GM23338 (cell line): ENCODE data around the gene TARBP1. TPM values are rescaled to one million over a fixed set of nuclear protein-coding genes. Genes with fewer than 3 reads are reported as not detected.

Experiments
- ATAC-seq: fragments of 200-7000 bp; cut with Tn5 transposase; 3 replicates; pipeline ENCODE4 v1.9.1; 2020
- DNase-seq: peaks from one replicate; pipeline ENCODE4 v3.0.0-alpha.2; 2015; ENCODE audit warnings: low spot score
- H2AFZ ChIP-seq: fragments of 200-600 bp; sonication (generic); 2 replicates; pipeline ENCODE4 v1.8.0; 2016; ENCODE audit warnings: antibody characterized with exemption, mild to moderate bottlenecking, moderate library complexity
- H3F3A ChIP-seq: fragments of 200-600 bp; sonication (generic); replicated peaks from 2 replicates; pipeline ENCODE4 v1.8.0; 2017; ENCODE audit warnings: antibody characterized with exemption, mixed run types, low read depth
- H3K27ac ChIP-seq: fragments of 200-600 bp; sonication (generic); 2 replicates; pipeline ENCODE4 v1.6.1; 2016; ENCODE audit warnings: low read depth
- H3K27me3 ChIP-seq: fragments of 200-600 bp; sonication (generic); 2 replicates; pipeline ENCODE4 v1.8.0; 2016; ENCODE audit warnings: mild to moderate bottlenecking, mixed run types, moderate library complexity; ENCODE audit not compliant: insufficient read depth
- H3K36me3 ChIP-seq: fragments of 200-600 bp; sonication (generic); 2 replicates; pipeline ENCODE4 v1.8.0; 2016; ENCODE audit warnings: mild to moderate bottlenecking; ENCODE audit not compliant: insufficient read depth
- H3K4me1 ChIP-seq: fragments of 200-600 bp; sonication (generic); 2 replicates; pipeline ENCODE4 v1.8.0; 2016; ENCODE audit warnings: mild to moderate bottlenecking, moderate library complexity; ENCODE audit not compliant: insufficient read depth
- H3K4me2 ChIP-seq: fragments of 200-600 bp; sonication (generic); 2 replicates; pipeline ENCODE4 v1.7.1; 2017; ENCODE audit warnings: mixed run types
- H3K4me3 ChIP-seq: fragments of 200-600 bp; sonication (generic); 2 replicates; pipeline ENCODE4 v1.6.1; 2016; ENCODE audit warnings: mixed run types
- H3K79me2 ChIP-seq: fragments of 200-600 bp; sonication (generic); replicated peaks from 2 replicates; pipeline ENCODE4 v1.8.0; 2017; ENCODE audit warnings: mild to moderate bottlenecking; ENCODE audit not compliant: insufficient read depth
- H3K9me2 ChIP-seq: fragments of 200-600 bp; sonication (generic); 2 replicates; pipeline ENCODE4 v1.8.0; 2017; ENCODE audit not compliant: insufficient read depth
- H4K20me1 ChIP-seq: fragments of 200-600 bp; sonication (generic); replicated peaks from 2 replicates; pipeline ENCODE4 v1.8.0; 2017; ENCODE audit warnings: mild to moderate bottlenecking; ENCODE audit not compliant: insufficient read depth
- H3K27ac Mint-ChIP-seq: 2 replicates; pipeline ENCODE4 v1.8.0; 2020; ENCODE audit warnings: inconsistent platforms, mild to moderate bottlenecking, moderate library complexity, mixed read lengths
- H3K27me3 Mint-ChIP-seq: 3 replicates; pipeline ENCODE4 v1.8.0; 2022; ENCODE audit warnings: low read depth, mild to moderate bottlenecking, moderate library complexity, mixed read lengths, inconsistent platforms; ENCODE audit not compliant: insufficient read depth, poor library complexity
- H3K36me3 Mint-ChIP-seq: 3 replicates; pipeline ENCODE4 v1.8.0; 2021; ENCODE audit warnings: low read depth, mild to moderate bottlenecking, inconsistent platforms, moderate library complexity, mixed read lengths
- H3K4me1 Mint-ChIP-seq: 3 replicates; pipeline ENCODE4 v1.8.0; 2020; ENCODE audit warnings: mild to moderate bottlenecking, inconsistent platforms, mixed read lengths
- H3K4me3 Mint-ChIP-seq: 3 replicates; pipeline ENCODE4 v1.8.0; 2021; ENCODE audit warnings: moderate library complexity, mild to moderate bottlenecking, inconsistent platforms, mixed read lengths
- H3K9me3 Mint-ChIP-seq: 3 replicates; pipeline ENCODE4 v1.8.0; 2020; ENCODE audit warnings: moderate library complexity, mild to moderate bottlenecking, inconsistent platforms, mixed read lengths
- CREB1 ChIP-seq: fragments of 250-450 bp; sonication (Bioruptor Pico); IDR thresholded peaks from 2 replicates; pipeline ENCODE4 v1.5.0; 2020; ENCODE audit warnings: low read depth, mild to moderate bottlenecking, moderate library complexity
- CTCF ChIP-seq, 2 experiments: fragments of 200-600 bp in 1 of 2; sonication (generic) in 1 of 2; conservative IDR thresholded peaks; 2 replicates each; pipeline versions ENCODE4 v1.5.1 to v1.6.1; 2016 to 2017; ENCODE audit warnings: antibody characterized with exemption in 2 of 2, low read depth in 2 of 2, mild to moderate bottlenecking in 2 of 2, moderate library complexity in 1 of 2
- ETS1 ChIP-seq: IDR thresholded peaks from 2 replicates; pipeline ENCODE4 v1.6.1; 2016; ENCODE audit warnings: antibody characterized with exemption
- EZH2 ChIP-seq: fragments of 200-600 bp; sonication (generic); IDR thresholded peaks from one replicate; pipeline ENCODE4 v1.8.0; 2017; ENCODE audit warnings: antibody characterized with exemption, mild to moderate bottlenecking, low read depth; ENCODE audit not compliant: unreplicated experiment
- EZH2phosphoT487 ChIP-seq: fragments of 200-600 bp; sonication (generic); IDR thresholded peaks from one replicate; pipeline ENCODE4 v1.8.1; 2018; ENCODE audit warnings: antibody characterized with exemption; ENCODE audit not compliant: unreplicated experiment
- JUNB ChIP-seq: IDR thresholded peaks from one replicate; pipeline ENCODE4 v1.6.1; 2016; ENCODE audit warnings: antibody characterized with exemption; ENCODE audit not compliant: unreplicated experiment
- NANOG ChIP-seq: IDR thresholded peaks from 2 replicates; pipeline ENCODE4 v1.6.1; 2016; ENCODE audit warnings: antibody characterized with exemption, borderline replicate concordance
- POLR2AphosphoS5 ChIP-seq: IDR thresholded peaks from 2 replicates; pipeline ENCODE4 v1.6.1; 2016; ENCODE audit warnings: antibody characterized with exemption, low read depth
- REST ChIP-seq: IDR thresholded peaks from one replicate; pipeline ENCODE4 v1.6.1; 2018; ENCODE audit warnings: antibody characterized with exemption; ENCODE audit not compliant: unreplicated experiment
- STAT1 ChIP-seq: IDR thresholded peaks from one replicate; pipeline ENCODE4 v1.6.1; 2016; ENCODE audit warnings: antibody characterized with exemption; ENCODE audit not compliant: unreplicated experiment
- ZNF114 ChIP-seq: fragments of 250-450 bp; sonication (Bioruptor Pico); IDR thresholded peaks from 2 replicates; pipeline ENCODE4 v1.5.0; 2020; ENCODE audit warnings: mild to moderate bottlenecking, moderate library complexity
- ZNF331 ChIP-seq: fragments of 250-450 bp; sonication (Bioruptor Pico); IDR thresholded peaks from 2 replicates; pipeline ENCODE4 v1.5.0; 2020; ENCODE audit warnings: low read depth, mild to moderate bottlenecking, moderate library complexity
- ZNF462 ChIP-seq: fragments of 250-450 bp; sonication (Bioruptor Pico); IDR thresholded peaks from 2 replicates; pipeline ENCODE4 v1.5.0; 2020; ENCODE audit warnings: mild to moderate bottlenecking, moderate library complexity
- polyA plus RNA-seq: library from polyadenylated mRNA; unstranded; fragments of >200 nt; fragmentation: Nextera tagmentation; extraction: Ambion mirVana; gene quantifications from 2 replicates; pipeline ENCODE4 v1.2.1, GENCODE V29; 2016
- total RNA-seq: library from RNA; depleted of rRNA; stranded (reverse); fragments of >200 nt; shearing (Covaris generic); gene quantifications from 2 replicates; pipeline ENCODE4 v1.2.3, GENCODE V29; 2014

TARBP1 gene
- total and polyA plus RNA-seq, 2 experiments from 2014 or later: 14.9 to 18.8 TPM

- peaks cover 11% of the 10 kb centered on the region; the same call in 1 of the 2 replicates for H3K4me1 ChIP-seq
- ATAC-seq: no peak
- H3K27ac Mint-ChIP-seq: no peak overlapping the region
- H3K4me3 Mint-ChIP-seq: no peak overlapping the region
- no peak overlapping the region for H3K4me3 ChIP-seq
- no peaks in the 10 kb centered on the region for H3K9me3 Mint-ChIP-seq
- peaks cover 19% of the 10 kb centered on the region for H3K4me1 Mint-ChIP-seq
- DNase-seq: no peak
- no peaks in the 10 kb centered on the region for H4K20me1 ChIP-seq
- peaks cover 20% of the 10 kb centered on the region for H3K27me3 ChIP-seq
- no peaks in the 10 kb centered on the region for H3K79me2 ChIP-seq
- no peaks in the 10 kb centered on the region for H3F3A ChIP-seq
- H3K36me3 ChIP-seq: no peaks in the 10 kb centered on the region
- H3K27me3 Mint-ChIP-seq: peaks cover 20% of the 10 kb centered on the region
- H3K4me2 ChIP-seq: no peak overlapping the region
- TF ChIP-seq CREB1 (no peak), POLR2AphosphoS5 (no peak), STAT1 (no peak), ZNF462 (CRISPR knock-in tag) (no peak), ZNF331 (CRISPR knock-in tag) (no peak), EZH2phosphoT487 (no peak), ZNF114 (CRISPR knock-in tag) (no peak), NANOG (no peak), ETS1 (no peak), CTCF (conservative IDR thresholded peaks at IDR 0.05; ENCODE audit: low read depth in 2 of 2) (no peak), EZH2 (no peak), REST (no peak), JUNB (no peak)
- no peak overlapping the region for H3K27ac ChIP-seq
- no peaks in the 10 kb centered on the region for H3K36me3 Mint-ChIP-seq
- no peaks in the 10 kb centered on the region for H3K9me2 ChIP-seq
- no peak overlapping the region for H2AFZ ChIP-seq
Observed at GRCh38 chr1:234488054-234489006, 9.4 kb upstream of the TARBP1 start.
